GM12878 (cell line): ENCODE measurements around the gene IQGAP1. TPM values are rescaled to one million over a fixed set of nuclear protein-coding genes. Genes with fewer than 3 reads are reported as not detected.

Source experiments
- ATAC-seq: fragments of 200-7000 bp; cut with Tn5 transposase; 3 replicates; pipeline ENCODE4 v1.9.1; 2020; ENCODE audit warnings: mild to moderate bottlenecking, moderate library complexity
- BruUV-seq: library from RNA; stranded (reverse); fragments of 400-500 nt; replicated peaks from 2 replicates; lab custom pipeline; 2021; lab: Mats Ljungman, UMichigan
- CTCF ChIA-PET: fragments of 300-600 bp; sonication (Branson Sonifier 250); formaldehyde crosslinking; extraction: SDS; loops from one replicate; lab custom pipeline; 2021; ENCODE audit warnings: inconsistent platforms; lab: Yijun Ruan, JAX
- POLR2A ChIA-PET: fragments of 350-600 bp; formaldehyde crosslinking; extraction: SDS; loops from one replicate; lab custom pipeline; 2021; ENCODE audit warnings: inconsistent platforms; lab: Charles Lee
- RAD21 ChIA-PET: fragments of 300-600 bp; sonication (Branson Sonifier 250); formaldehyde crosslinking; loops from one replicate; lab custom pipeline; 2023; ENCODE audit warnings: antibody characterized with exemption; ENCODE audit not compliant: unreplicated experiment; lab: Charles Lee
- SMC1A ChIA-PET: fragments of 300-600 bp; sonication (Branson Sonifier 250); formaldehyde crosslinking; loops from one replicate; lab custom pipeline; 2023; ENCODE audit not compliant: unreplicated experiment, uncharacterized antibody; lab: Charles Lee
- DNase-seq: peaks from one replicate; pipeline ENCODE4 v3.0.0-alpha.2; 2011; ENCODE audit warnings: low read depth, low spot score
- FAIRE-seq: peaks from 3 replicates; lab custom pipeline; 2011; peaks lifted over from hg19 to GRCh38; lab: Jason Lieb, UNC
- H2AFZ ChIP-seq: 2 replicates; pipeline ENCODE4 v1.6.0; 2011; ENCODE audit warnings: low read depth, low read length, control low read depth; ENCODE audit not compliant: control insufficient read depth
- H3K27ac ChIP-seq: 2 replicates; pipeline ENCODE4 v1.5.1; 2011; ENCODE audit warnings: control low read depth; ENCODE audit not compliant: control insufficient read depth, insufficient read depth
- H3K27me3 ChIP-seq, 2 experiments: replicated peaks in 1 of 2; 2 replicates each; pipeline versions ENCODE4 v1.6.0 to v1.6.1; 2011; ENCODE audit warnings: low read length in 1 of 2; ENCODE audit not compliant: control insufficient read depth in 2 of 2, insufficient read depth in 2 of 2
- H3K36me3 ChIP-seq, 2 experiments: 2 replicates each; pipeline ENCODE4 v1.5.1; 2011; ENCODE audit warnings: low read length in 1 of 2; ENCODE audit not compliant: control insufficient read depth in 2 of 2, insufficient read depth in 2 of 2
- H3K4me1 ChIP-seq: 2 replicates; pipeline ENCODE4 v1.6.1; 2011; ENCODE audit warnings: mild to moderate bottlenecking, low read length, moderate library complexity, mixed read lengths; ENCODE audit not compliant: control insufficient read depth, insufficient read depth
- H3K4me2 ChIP-seq: 2 replicates; pipeline ENCODE4 v1.6.0; 2011; ENCODE audit warnings: control low read depth; ENCODE audit not compliant: control insufficient read depth, insufficient read depth
- H3K4me3 ChIP-seq: fragments of 200-600 bp; sonication (generic); 2 replicates; pipeline ENCODE4 v1.5.1; 2016
- H3K79me2 ChIP-seq: 2 replicates; pipeline ENCODE4 v1.6.0; 2011; ENCODE audit warnings: low read length; ENCODE audit not compliant: control insufficient read depth, insufficient read depth
- H3K9ac ChIP-seq: 2 replicates; pipeline ENCODE4 v1.8.0; 2011; ENCODE audit warnings: low read length, control low read depth, mixed read lengths; ENCODE audit not compliant: control insufficient read depth, insufficient read depth
- H3K9me3 ChIP-seq: replicated peaks from 3 replicates; pipeline ENCODE4 v1.5.1; 2011; ENCODE audit warnings: mild to moderate bottlenecking, low read length; ENCODE audit not compliant: control insufficient read depth, insufficient read depth
- H4K20me1 ChIP-seq: 2 replicates; pipeline ENCODE4 v1.6.0; 2011; ENCODE audit not compliant: control insufficient read depth, insufficient read depth
- ASH2L ChIP-seq: fragments of 300-600, 200-600 bp; sonication (generic); IDR thresholded peaks from 2 replicates; pipeline ENCODE4 v1.6.1; 2017; ENCODE audit warnings: low read depth, mild to moderate bottlenecking, borderline replicate concordance
- CHD4 ChIP-seq: fragments of 200-600 bp; sonication (generic); IDR thresholded peaks from 2 replicates; pipeline ENCODE4 v1.6.1; 2016; ENCODE audit warnings: mild to moderate bottlenecking
- EP300 ChIP-seq, 2 experiments: fragments of 150-350 bp in 1 of 2; IDR thresholded peaks; 2 replicates each; pipeline ENCODE4 v1.6.1; 2011 to 2012; ENCODE audit warnings: low read depth in 2 of 2, low read length in 2 of 2, borderline replicate concordance in 1 of 2, improper control_type of control experiment in 1 of 2, inconsistent platforms in 1 of 2; ENCODE audit not compliant: control insufficient read depth in 1 of 2
- HDAC6 ChIP-seq: fragments of 200-600 bp; sonication (generic); IDR thresholded peaks from one replicate; pipeline ENCODE4 v1.8.0; 2017; ENCODE audit warnings: antibody characterized with exemption; ENCODE audit not compliant: unreplicated experiment
- IKZF2 ChIP-seq, 2 experiments: fragments of 450-650 bp; IDR thresholded peaks; 2 replicates each; pipeline ENCODE4 v1.6.1; 2017; ENCODE audit warnings: mild to moderate bottlenecking in 2 of 2, moderate library complexity in 2 of 2
- LARP7 ChIP-seq: fragments of 450-650 bp; IDR thresholded peaks from 2 replicates; pipeline ENCODE4 v1.6.1; 2017; ENCODE audit warnings: mild to moderate bottlenecking
- SREBF1 ChIP-seq: IDR thresholded peaks from 2 replicates; pipeline ENCODE4 v1.6.1; 2012; ENCODE audit warnings: mild to moderate bottlenecking, low read length
- USF2 ChIP-seq: IDR thresholded peaks from 2 replicates; pipeline ENCODE4 v1.6.1; 2011; ENCODE audit warnings: low read depth, low read length, improper control_type of control experiment, borderline replicate concordance
- YBX1 ChIP-seq: fragments of 450-650 bp; IDR thresholded peaks from 2 replicates; pipeline ENCODE4 v1.6.1; 2016; ENCODE audit warnings: antibody characterized with exemption
- ZBTB11 ChIP-seq: fragments of 450-650 bp; formaldehyde crosslinking; IDR thresholded peaks from 2 replicates; pipeline ENCODE4 v1.5.0; 2022; ENCODE audit warnings: mild to moderate bottlenecking, missing genetic modification characterization
- WGBS: methylation state at CpG from one replicate; pipeline ENCODE4 v1.1.6; 2016; ENCODE audit warnings: low lambda C conversion rate; ENCODE audit not compliant: insufficient replicate concordance, insufficient coverage; ENCODE audit errors: missing lambda C conversion rate; 5-methylcytosine and 5-hydroxymethylcytosine counted together
- in situ Hi-C: fragments of 300-500 bp; cut with MboI; formaldehyde crosslinking; loops from 9 replicates; pipeline ENCODE4 v1.14.3; 2018; ENCODE audit warnings: mixed read lengths
- intact Hi-C: fragments of 100-400 bp; cut with micrococcal nuclease; formaldehyde crosslinking; loops from one replicate; pipeline ENCODE4 v1.14.2; 2022; ENCODE audit not compliant: unreplicated experiment
- polyA plus RNA-seq, 11 experiments: library from polyadenylated mRNA; depleted of rRNA in 4 of 11; unstranded in 6 of 11; stranded (reverse) in 5 of 11; fragments of >200 nt; fragmentation: Nextera tagmentation in 4 of 11; fragmentation: Illumina TruSeq in 1 of 11; extraction: Ambion mirVana in 4 of 11; extraction: Trizol in 1 of 11; gene quantifications; 1 replicate in 1 of 11; 2 replicates in 10 of 11; pipeline versions ENCODE4 v1.2.1 to v1.2.3, GENCODE V29; 2011 to 2016; ENCODE audit warnings: inconsistent platforms in 2 of 11, missing spikeins in 2 of 11, low read depth in 1 of 11
- total RNA-seq, 4 experiments: library from RNA; depleted of rRNA in 3 of 4; stranded (reverse); fragments of >200 nt in 3 of 4; fragmentation: Illumina TruSeq in 1 of 4; extraction: Trizol in 1 of 4; gene quantifications; 2 replicates each; pipeline versions ENCODE4 v1.2.1 to v1.2.3, GENCODE V29; 2013 to 2021
- TF ChIP-seq, protein P1 (sequence below): fragments of 450-650 bp; IDR thresholded peaks from 2 replicates; pipeline ENCODE4 v1.6.1; 2017; ENCODE audit warnings: antibody characterized with exemption, mild to moderate bottlenecking, moderate library complexity

Gene IQGAP1
- total and polyA plus RNA-seq, 10 of the 15 experiments (the other 5 are each of a cell fraction or from before 2014, with no cell fraction given): 65.2 to 250 (median 112) TPM

- CTCF ChIA-PET: interaction anchor here (0.7 to 3.0 kb wide), 7 partner anchors 9 to 208 kb away, joined by 3 to 8 read pairs (median 3); no protein-coding TSS in a partner anchor
- H4K20me1 ChIP-seq: no peaks in the 10 kb centered on the region
- H3K27me3 ChIP-seq: no peaks in the 10 kb centered on the region
- SMC1A ChIA-PET: interaction anchor here (0.7 to 1.9 kb wide), 5 partner anchors 24 to 194 kb away, joined by 3 to 8 read pairs (median 4); no protein-coding TSS in a partner anchor
- POLR2A ChIA-PET: interaction anchor here (1.3 kb wide), 1 partner anchor 12 kb away, joined by 4 read pairs; no protein-coding TSS in a partner anchor
- no peak overlapping the region for H3K27ac ChIP-seq
- no peaks in the 10 kb centered on the region for H3K79me2 ChIP-seq
- RAD21 ChIA-PET: no interaction called here
- ATAC-seq (no peak), FAIRE-seq (no peak), DNase-seq (no peak)
- H3K9ac ChIP-seq: no peak overlapping the region
- no peaks in the 10 kb centered on the region for H3K9me3 ChIP-seq
- no peak overlapping the region for H3K4me3 ChIP-seq
- no peaks in the 10 kb centered on the region for H3K4me1 ChIP-seq
- intact Hi-C loops (no loop called here), in situ Hi-C loops (no loop called here)
- no peak overlapping the region for H3K4me2 ChIP-seq
- 90% methylated on average over 2 of the region's 3 CpGs for WGBS
- H3K36me3 ChIP-seq: no peaks in the 10 kb centered on the region
- H2AFZ ChIP-seq: no peak overlapping the region
- BruUV-seq: no TSS peak
- TF ChIP-seq ASH2L: no peak
- TF ChIP-seq ZBTB11 (CRISPR knock-in tag): no peak
- TF ChIP-seq YBX1: no peak
- no peak for TF ChIP-seq EP300 (IDR thresholded peaks at IDR 0.05; ENCODE audit: borderline replicate concordance in 1 of 2, control insufficient read depth in 1 of 2, low read depth in 2 of 2, low read length in 2 of 2)
- no peak for TF ChIP-seq LARP7
- TF ChIP-seq SREBF1: no peak
- no peak for TF ChIP-seq HDAC6
- TF ChIP-seq, protein P1, sequence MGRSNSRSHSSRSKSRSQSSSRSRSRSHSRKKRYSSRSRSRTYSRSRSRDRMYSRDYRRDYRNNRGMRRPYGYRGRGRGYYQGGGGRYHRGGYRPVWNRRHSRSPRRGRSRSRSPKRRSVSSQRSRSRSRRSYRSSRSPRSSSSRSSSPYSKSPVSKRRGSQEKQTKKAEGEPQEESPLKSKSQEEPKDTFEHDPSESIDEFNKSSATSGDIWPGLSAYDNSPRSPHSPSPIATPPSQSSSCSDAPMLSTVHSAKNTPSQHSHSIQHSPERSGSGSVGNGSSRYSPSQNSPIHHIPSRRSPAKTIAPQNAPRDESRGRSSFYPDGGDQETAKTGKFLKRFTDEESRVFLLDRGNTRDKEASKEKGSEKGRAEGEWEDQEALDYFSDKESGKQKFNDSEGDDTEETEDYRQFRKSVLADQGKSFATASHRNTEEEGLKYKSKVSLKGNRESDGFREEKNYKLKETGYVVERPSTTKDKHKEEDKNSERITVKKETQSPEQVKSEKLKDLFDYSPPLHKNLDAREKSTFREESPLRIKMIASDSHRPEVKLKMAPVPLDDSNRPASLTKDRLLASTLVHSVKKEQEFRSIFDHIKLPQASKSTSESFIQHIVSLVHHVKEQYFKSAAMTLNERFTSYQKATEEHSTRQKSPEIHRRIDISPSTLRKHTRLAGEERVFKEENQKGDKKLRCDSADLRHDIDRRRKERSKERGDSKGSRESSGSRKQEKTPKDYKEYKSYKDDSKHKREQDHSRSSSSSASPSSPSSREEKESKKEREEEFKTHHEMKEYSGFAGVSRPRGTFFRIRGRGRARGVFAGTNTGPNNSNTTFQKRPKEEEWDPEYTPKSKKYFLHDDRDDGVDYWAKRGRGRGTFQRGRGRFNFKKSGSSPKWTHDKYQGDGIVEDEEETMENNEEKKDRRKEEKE: no peak
- no peak for TF ChIP-seq IKZF2 (IDR thresholded peaks at IDR 0.05)
- TF ChIP-seq CHD4: no peak
- no peak for TF ChIP-seq USF2
These were observed 124.9 kb downstream of the IQGAP1 start for GRCh38 chr15:90512981-90513380.
